SU-DHL-6 (cell line): ENCODE results near the gene SRRM4.

Experiments
- H2AFZ ChIP-seq: fragments of 200-600 bp; sonication (generic); 2 replicates; pipeline ENCODE4 v1.6.1; 2014; ENCODE audit warnings: low read depth, mild to moderate bottlenecking, moderate library complexity, mixed read lengths, antibody characterized with exemption, low read length; ENCODE audit not compliant: severe bottlenecking
- H3F3A ChIP-seq: fragments of 200-600 bp; shearing (Covaris generic); 2 replicates; pipeline ENCODE4 v1.6.0; 2016; ENCODE audit warnings: antibody characterized with exemption, mild to moderate bottlenecking; ENCODE audit not compliant: insufficient read depth
- H3K27ac ChIP-seq: fragments of 200-600 bp; sonication (generic); 2 replicates; pipeline ENCODE4 v1.5.1; 2016; ENCODE audit warnings: low read depth, mild to moderate bottlenecking, low read length, moderate library complexity, mixed read lengths
- H3K27me3 ChIP-seq: fragments of 200-600 bp; sonication (generic), shearing (Covaris generic); 2 replicates; pipeline ENCODE4 v1.6.0; 2014; ENCODE audit warnings: mild to moderate bottlenecking, low read length
- H3K36me3 ChIP-seq: fragments of 200-600 bp; sonication (generic); 2 replicates; pipeline ENCODE4 v1.6.1; 2014; ENCODE audit warnings: mild to moderate bottlenecking, low read length, mixed read lengths
- H3K4me2 ChIP-seq: fragments of 300-600, 200-600 bp; shearing (Covaris generic), sonication (generic); 2 replicates; pipeline ENCODE4 v1.6.0; 2014; ENCODE audit warnings: low read length, low read depth, mild to moderate bottlenecking; ENCODE audit not compliant: poor library complexity, severe bottlenecking
- H3K4me3 ChIP-seq: fragments of 200-600 bp; sonication (generic); 2 replicates; pipeline ENCODE4 v1.5.1; 2014; ENCODE audit warnings: antibody characterized with exemption, low read length, mild to moderate bottlenecking, mixed read lengths; ENCODE audit not compliant: insufficient read depth, poor library complexity, severe bottlenecking
- H3K79me2 ChIP-seq: fragments of 200-600 bp; sonication (generic); 2 replicates; pipeline ENCODE4 v1.6.1; 2014; ENCODE audit warnings: mild to moderate bottlenecking, low read length, moderate library complexity; ENCODE audit not compliant: insufficient read depth
- H3K9ac ChIP-seq: fragments of 200-600 bp; sonication (generic); 2 replicates; pipeline ENCODE4 v1.7.0; 2014; ENCODE audit warnings: mild to moderate bottlenecking, low read length
- H3K9me2 ChIP-seq: fragments of 200-600 bp; sonication (generic); replicated peaks from 2 replicates; pipeline ENCODE4 v1.6.1; 2014; ENCODE audit warnings: low read length; ENCODE audit not compliant: insufficient read depth
- H3K9me3 ChIP-seq: fragments of 200-600 bp; sonication (generic); 2 replicates; pipeline ENCODE4 v1.6.1; 2014; ENCODE audit warnings: low read length, mixed read lengths; ENCODE audit not compliant: insufficient read depth
- H4K20me1 ChIP-seq: fragments of 200-600 bp; sonication (generic); 2 replicates; pipeline ENCODE4 v1.6.1; 2014; ENCODE audit warnings: low read depth, mild to moderate bottlenecking, antibody characterized with exemption, low read length, moderate library complexity, mixed read lengths
- CTCF ChIP-seq: fragments of 200-600 bp; sonication (generic); IDR thresholded peaks from one replicate; pipeline ENCODE4 v1.5.1; 2017; ENCODE audit warnings: antibody characterized with exemption, mild to moderate bottlenecking, low read length, moderate library complexity; ENCODE audit not compliant: insufficient read depth, poor library complexity, severe bottlenecking
- EZH2phosphoT487 ChIP-seq: fragments of 200-600 bp; sonication (generic), shearing (Covaris generic); conservative IDR thresholded peaks from 2 replicates; pipeline ENCODE4 v1.6.1; 2018; ENCODE audit warnings: mild to moderate bottlenecking, antibody characterized with exemption, low read length, moderate library complexity, mixed read lengths

SRRM4 gene

GRCh38 chr12:119208626-119209061 is 227.3 kb downstream of the SRRM4 start:
- Histone ChIP-seq H3K36me3 (no peaks in the 10 kb centered on the region), H4K20me1 (no peaks in the 10 kb centered on the region), H3K9me3 (no peaks in the 10 kb centered on the region), H3K4me2 (no peak overlapping the region), H3K79me2 (no peaks in the 10 kb centered on the region), H3F3A (no peaks in the 10 kb centered on the region), H3K9me2 (no peaks in the 10 kb centered on the region), H3K27me3 (no peaks in the 10 kb centered on the region), H3K27ac (no peak overlapping the region), H2AFZ (no peak overlapping the region), H3K4me3 (no peak overlapping the region), H3K9ac (no peak overlapping the region)
- TF ChIP-seq EZH2phosphoT487, result no peak
- no peak for TF ChIP-seq CTCF

- H3K4me2 ChIP-seq, result no peak overlapping the region
- H3K9me3 ChIP-seq, result no peaks in the 10 kb centered on the region
- H3K9me2 ChIP-seq, result no peaks in the 10 kb centered on the region
- H3K36me3 ChIP-seq, result no peaks in the 10 kb centered on the region
- TF ChIP-seq CTCF (no peak), EZH2phosphoT487 (no peak)
- no peaks in the 10 kb centered on the region for H4K20me1 ChIP-seq
- H3K9ac ChIP-seq, result no peak overlapping the region
- no peak overlapping the region for H2AFZ ChIP-seq
- no peaks in the 10 kb centered on the region for H3K27me3 ChIP-seq
- H3K4me3 ChIP-seq, result no peak overlapping the region
- no peaks in the 10 kb centered on the region for H3K79me2 ChIP-seq
- no peaks in the 10 kb centered on the region for H3F3A ChIP-seq
- H3K27ac ChIP-seq, result no peak overlapping the region
Observed at GRCh38 chr12:119211884-119212283, 230.5 kb downstream of the SRRM4 start.
